Subcutaneous abdominal adipose tissue (tissue), 5 donors: ENCODE measurements around the gene TRAIP.
A peak's percentile ranks its signal among the peaks of the same experiment; 100 is the strongest.
"Not testable (repeated sequence)": the region's sequence is repeated elsewhere in the genome, so short reads cannot be mapped to it uniquely, and the experiment has no call there.

Experiments used
- H3K27ac ChIP-seq: one replicate; pipeline ENCODE4 v1.7.0; 2013; ENCODE audit warnings: low read depth, mild to moderate bottlenecking, inconsistent platforms, low read length, moderate library complexity
- H3K27me3 ChIP-seq, 5 donors: one replicate each; pipeline ENCODE4 v1.7.0; 2013; ENCODE audit warnings: low read length in 5 of 5, inconsistent platforms in 1 of 5; ENCODE audit not compliant: control insufficient read depth in 5 of 5, insufficient read depth in 4 of 5
- H3K36me3 ChIP-seq, 5 donors: one replicate each; pipeline ENCODE4 v1.7.0; 2013; ENCODE audit warnings: low read length in 5 of 5; ENCODE audit not compliant: control insufficient read depth in 5 of 5, insufficient read depth in 5 of 5
- H3K4me1 ChIP-seq, 5 donors: one replicate each; pipeline ENCODE4 v1.7.0; 2013; ENCODE audit warnings: low read length in 5 of 5, mild to moderate bottlenecking in 3 of 5, moderate library complexity in 1 of 5; ENCODE audit not compliant: control insufficient read depth in 5 of 5, insufficient read depth in 5 of 5
- H3K4me3 ChIP-seq, 5 donors: one replicate each; pipeline ENCODE4 v1.7.0; 2013; ENCODE audit warnings: low read length in 5 of 5, low read depth in 1 of 5
- H3K9ac ChIP-seq, 5 donors: one replicate each; pipeline ENCODE4 v1.7.0; 2013; ENCODE audit warnings: low read length in 5 of 5, mild to moderate bottlenecking in 4 of 5, moderate library complexity in 3 of 5
- H3K9me3 ChIP-seq, 5 donors: one replicate each; pipeline ENCODE4 v1.7.0; 2013; ENCODE audit warnings: low read length in 5 of 5; ENCODE audit not compliant: control insufficient read depth in 5 of 5
- donor health status: healthy.
- donor health status: healthy.
- donor health status: healthy.
- donor health status: healthy.
- donor health status: healthy.

TRAIP gene

GRCh38 chr3:49785565-49786356 lies 70.6 kb downstream of the TRAIP start:
- peaks cover 0 to 40% (median 28%) of the 10 kb centered on the region in 5 donors for H3K4me1 ChIP-seq
- peak overlapping the region; percentile 94 for H3K27ac ChIP-seq
- peak overlapping the region; percentile 83 to 95 (median 89) for H3K9ac ChIP-seq
- no peaks in the 10 kb centered on the region for H3K27me3 ChIP-seq
- peaks cover 3 to 7% (median 6%) of the 10 kb centered on the region in 5 donors for H3K36me3 ChIP-seq
- peak overlapping the region; percentile 86 to 97 (median 92) for H3K4me3 ChIP-seq
- H3K9me3 ChIP-seq, result no peaks in the 10 kb centered on the region

- not testable (repeated sequence) for H3K9ac ChIP-seq, H3K9me3 ChIP-seq, H3K27me3 ChIP-seq, H3K4me3 ChIP-seq, H3K27ac ChIP-seq
- peaks cover 6 to 14% (median 9%) of the 10 kb centered on the region in 5 donors for H3K36me3 ChIP-seq
- peaks cover 0 to 46% (median 33%) of the 10 kb centered on the region in 5 donors for H3K4me1 ChIP-seq
These were observed 74.1 kb downstream of the TRAIP start for GRCh38 chr3:49782277-49782676.

GRCh38 chr3:49781415-49782199 lies 74.8 kb downstream of the TRAIP start:
- H3K9ac ChIP-seq, result no peak overlapping the region
- H3K27ac ChIP-seq, result no peak overlapping the region
- no peaks in the 10 kb centered on the region for H3K9me3 ChIP-seq
- peaks cover 0 to 39% (median 26%) of the 10 kb centered on the region in 5 donors for H3K4me1 ChIP-seq
- peaks cover 6 to 20% (median 12%) of the 10 kb centered on the region in 5 donors for H3K36me3 ChIP-seq
- H3K27me3 ChIP-seq, result no peaks in the 10 kb centered on the region
- no peak overlapping the region for H3K4me3 ChIP-seq

- H3K9me3 ChIP-seq, result not testable (repeated sequence)
- H3K4me1 ChIP-seq, result peaks cover 0 to 37% (median 26%) of the 10 kb centered on the region in 5 donors
These were observed 75.4 kb downstream of the TRAIP start for GRCh38 chr3:49780975-49781365.

GRCh38 chr3:49780080-49780974 lies 76.0 kb downstream of the TRAIP start:
- no peaks in the 10 kb centered on the region for H3K9me3 ChIP-seq
- H3K36me3 ChIP-seq, result peaks cover 6 to 22% (median 14%) of the 10 kb centered on the region in 5 donors
- no peak overlapping the region for H3K27ac ChIP-seq
- peaks cover 0 to 31% (median 21%) of the 10 kb centered on the region in 5 donors for H3K4me1 ChIP-seq
- H3K27me3 ChIP-seq, result no peaks in the 10 kb centered on the region
- H3K9ac ChIP-seq, result peak overlapping the region in 3 of 5 donors; percentile 2 to 59 (median 35)
- no peak overlapping the region for H3K4me3 ChIP-seq

More at GRCh38 chr3:49780975-49781365, 75.4 kb downstream of the TRAIP start:
- not testable (repeated sequence) for H3K27ac ChIP-seq, H3K27me3 ChIP-seq, H3K4me3 ChIP-seq
- H3K9ac ChIP-seq, result peak overlapping the region in 2 of 5 donors; percentile 35 to 59
- H3K36me3 ChIP-seq, result peaks cover 6 to 20% (median 12%) of the 10 kb centered on the region in 5 donors

GRCh38 chr3:49779358-49780079 lies 76.8 kb downstream of the TRAIP start:
- H3K36me3 ChIP-seq, result peaks cover 6 to 26% (median 16%) of the 10 kb centered on the region in 5 donors
- peaks cover 0 to 23% (median 17%) of the 10 kb centered on the region in 5 donors for H3K4me1 ChIP-seq
- no peaks in the 10 kb centered on the region for H3K9me3 ChIP-seq
- no peak overlapping the region for H3K9ac ChIP-seq
- no peaks in the 10 kb centered on the region for H3K27me3 ChIP-seq
- H3K4me3 ChIP-seq, result no peak overlapping the region
- H3K27ac ChIP-seq, result no peak overlapping the region
